GM12891 (cell line): Measurements from ENCODE around the gene CHMP2A.
"Not testable (repeated sequence)": the region's sequence is repeated elsewhere in the genome, so short reads cannot be mapped to it uniquely, and the experiment has no call there.

Experiments
- PAX5 ChIP-seq: IDR thresholded peaks from 2 replicates; pipeline ENCODE4 v1.6.1; 2011; ENCODE audit warnings: low read length, moderate library complexity, mild to moderate bottlenecking; ENCODE audit not compliant: insufficient read depth, severe bottlenecking
- POLR2A ChIP-seq: IDR thresholded peaks from 2 replicates; pipeline ENCODE4 v1.6.1; 2011; ENCODE audit warnings: low read depth, low read length, control low read depth
- POLR2AphosphoS5 ChIP-seq: IDR thresholded peaks from 2 replicates; pipeline ENCODE4 v1.6.1; 2011; ENCODE audit warnings: low read depth, low read length, control low read depth

GRCh38 chr19:58539169-58539559 is 15.7 kb downstream of the CHMP2A start:
- not testable (repeated sequence) for TF ChIP-seq POLR2A, POLR2AphosphoS5, PAX5
